Nephron (organoid): ENCODE measurements around the gene CSNK1A1.

Experiments
- H3K27ac Mint-ChIP-seq, 3 experiments: 2 replicates each; pipeline ENCODE4 v1.8.0; 2020; ENCODE audit warnings: mixed read lengths in 3 of 3, mild to moderate bottlenecking in 2 of 3, moderate library complexity in 1 of 3
- H3K27me3 Mint-ChIP-seq: 2 replicates; pipeline ENCODE4 v1.8.0; 2021; ENCODE audit warnings: low read depth, mild to moderate bottlenecking, moderate library complexity, mixed read lengths
- H3K36me3 Mint-ChIP-seq: 2 replicates; pipeline ENCODE4 v1.8.0; 2020; ENCODE audit warnings: low read depth, mixed read lengths
- H3K4me1 Mint-ChIP-seq: 2 replicates; pipeline ENCODE4 v1.8.0; 2020; ENCODE audit warnings: mixed read lengths
- H3K4me3 Mint-ChIP-seq, 3 experiments: 2 replicates each; pipeline ENCODE4 v1.8.0; 2020; ENCODE audit warnings: mild to moderate bottlenecking in 3 of 3, mixed read lengths in 3 of 3, moderate library complexity in 2 of 3
- H3K9me3 Mint-ChIP-seq: 2 replicates; pipeline ENCODE4 v1.8.0; 2020; ENCODE audit warnings: mixed read lengths
- CTCF ChIP-seq, 3 experiments: fragments of 200-600 bp; sonication (generic); IDR thresholded peaks; one replicate each; pipeline ENCODE4 v1.5.0; 2021; ENCODE audit warnings: antibody characterized with exemption in 3 of 3; ENCODE audit not compliant: unreplicated experiment in 3 of 3

Gene CSNK1A1

DNA sequence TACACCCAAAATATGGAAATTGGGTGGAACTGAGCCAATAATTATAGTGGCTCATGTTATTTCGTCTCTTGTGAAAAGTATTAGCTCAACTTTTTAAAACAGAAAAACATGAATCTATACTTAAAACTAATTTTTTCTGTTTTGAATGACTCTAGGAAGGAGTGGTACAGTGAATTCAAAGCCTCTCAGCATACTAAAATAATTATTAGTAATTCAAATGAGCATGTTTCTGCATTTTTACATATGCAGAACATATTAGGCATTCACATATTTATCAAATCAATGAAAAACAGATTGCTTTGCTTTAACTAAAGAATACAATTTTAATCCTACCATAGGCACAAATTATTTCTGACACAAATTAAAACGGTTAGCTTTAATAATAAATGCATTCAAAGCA lies 54.3 kb downstream of the CSNK1A1 start:
- Mint-ChIP-seq H3K9me3 (no peaks in the 10 kb centered on the region), H3K4me3 (no peak overlapping the region), H3K4me1 (peaks cover 11% of the 10 kb centered on the region), H3K36me3 (peaks cover 63% of the 10 kb centered on the region), H3K27ac (peak overlapping the region in 1 of 3 experiments; percentile 66), H3K27me3 (no peaks in the 10 kb centered on the region)
- no peak for TF ChIP-seq CTCF (IDR thresholded peaks at IDR 0.05; ENCODE audit: unreplicated experiment in 3 of 3)

DNA sequence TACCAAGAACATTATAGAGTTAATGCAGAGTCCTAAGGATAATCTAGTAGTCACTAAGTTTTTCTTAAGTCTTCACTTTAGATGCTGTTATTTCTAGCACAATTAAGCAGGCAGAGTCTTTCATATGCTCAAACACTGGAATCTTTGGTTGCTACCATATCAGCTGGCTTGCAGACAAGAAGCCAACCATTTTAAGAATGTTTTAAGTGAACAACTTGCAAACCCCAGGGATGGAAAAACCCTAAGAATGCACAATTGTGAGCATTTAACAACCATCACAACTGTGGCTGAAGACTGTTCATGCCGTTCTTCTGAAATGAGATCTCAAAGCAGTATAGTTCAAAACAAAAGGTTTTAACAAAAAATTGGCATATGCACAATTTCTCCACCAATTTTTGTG lies 55.1 kb downstream of the CSNK1A1 start:
- H3K4me1 Mint-ChIP-seq, result peaks cover 16% of the 10 kb centered on the region
- H3K27ac Mint-ChIP-seq, result peak overlapping the region in 1 of 3 experiments; percentile 46

DNA sequence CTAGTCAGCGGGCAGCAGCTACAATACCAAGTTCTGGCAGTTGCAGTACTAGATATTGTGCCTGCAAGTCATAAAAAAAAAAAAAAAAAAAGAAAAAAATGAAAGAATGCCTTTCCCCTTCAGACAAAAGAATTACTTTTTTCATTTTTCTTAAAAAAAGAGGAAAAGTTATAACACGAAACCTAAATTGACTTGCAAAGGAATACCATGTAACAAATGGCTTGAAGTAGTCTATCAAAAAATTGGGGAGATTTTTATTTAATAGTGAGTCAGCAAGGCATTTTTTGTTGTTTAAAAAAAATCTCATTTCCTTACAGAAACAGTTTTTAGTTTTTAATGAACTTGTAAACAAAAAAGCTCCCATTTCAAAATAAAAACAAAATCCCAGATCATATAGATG lies 55.6 kb downstream of the CSNK1A1 start:
- Mint-ChIP-seq H3K4me3 (no peak overlapping the region), H3K27ac (peak overlapping the region in 1 of 3 experiments; percentile 46), H3K4me1 (peaks cover 16% of the 10 kb centered on the region)

More for the DNA sequence above, 55.1 kb downstream of the CSNK1A1 start:
- Mint-ChIP-seq H3K36me3 (peaks cover 56% of the 10 kb centered on the region), H3K4me3 (no peak overlapping the region), H3K27me3 (no peaks in the 10 kb centered on the region), H3K9me3 (no peaks in the 10 kb centered on the region)
- no peak for TF ChIP-seq CTCF (IDR thresholded peaks at IDR 0.05; ENCODE audit: unreplicated experiment in 3 of 3)

GRCh38 chr5:149493316-149493715 lies 57.9 kb downstream of the CSNK1A1 start:
- Mint-ChIP-seq H3K9me3 (no peaks in the 10 kb centered on the region), H3K36me3 (peaks cover 39% of the 10 kb centered on the region), H3K4me3 (no peak overlapping the region), H3K27me3 (no peaks in the 10 kb centered on the region), H3K27ac (no peak overlapping the region), H3K4me1 (peaks cover 34% of the 10 kb centered on the region)
- TF ChIP-seq CTCF (IDR thresholded peaks at IDR 0.05; ENCODE audit: unreplicated experiment in 3 of 3), result no peak

More for the DNA sequence above, 55.6 kb downstream of the CSNK1A1 start:
- TF ChIP-seq CTCF (IDR thresholded peaks at IDR 0.05; ENCODE audit: unreplicated experiment in 3 of 3), result no peak
- peaks cover 51% of the 10 kb centered on the region for H3K36me3 Mint-ChIP-seq
- no peaks in the 10 kb centered on the region for H3K9me3 Mint-ChIP-seq
- H3K27me3 Mint-ChIP-seq, result no peaks in the 10 kb centered on the region

DNA sequence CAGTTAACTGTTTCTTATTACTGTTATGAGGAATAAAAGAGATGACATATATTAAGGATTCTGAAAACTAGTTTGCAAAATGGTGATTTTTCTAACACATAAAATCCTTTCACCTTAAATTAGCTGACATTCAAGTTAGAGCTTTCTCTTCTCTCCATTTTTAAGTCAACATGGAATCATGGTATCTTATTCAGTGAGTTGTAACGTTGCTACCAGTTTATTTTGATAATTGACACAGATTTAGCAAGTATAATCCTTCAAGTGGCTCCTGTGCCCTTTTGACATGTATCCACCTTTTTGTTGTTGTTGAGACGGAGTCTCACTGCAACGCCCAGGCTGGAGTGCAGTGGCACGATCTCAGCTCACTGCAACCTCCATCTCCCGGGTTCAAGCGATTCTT lies 58.5 kb downstream of the CSNK1A1 start:
- no peak for TF ChIP-seq CTCF (IDR thresholded peaks at IDR 0.05; ENCODE audit: unreplicated experiment in 3 of 3)
- Mint-ChIP-seq H3K4me1 (peaks cover 35% of the 10 kb centered on the region), H3K9me3 (no peaks in the 10 kb centered on the region), H3K36me3 (peaks cover 39% of the 10 kb centered on the region), H3K27ac (no peak overlapping the region), H3K4me3 (no peak overlapping the region), H3K27me3 (no peaks in the 10 kb centered on the region)

GRCh38 chr5:149490599-149491485 lies 60.4 kb downstream of the CSNK1A1 start:
- H3K27me3 Mint-ChIP-seq, result no peaks in the 10 kb centered on the region
- TF ChIP-seq CTCF (IDR thresholded peaks at IDR 0.05; ENCODE audit: unreplicated experiment in 3 of 3), result no peak
- no peak overlapping the region for H3K27ac Mint-ChIP-seq
- H3K9me3 Mint-ChIP-seq, result no peaks in the 10 kb centered on the region
- H3K4me3 Mint-ChIP-seq, result no peak overlapping the region
- peaks cover 41% of the 10 kb centered on the region for H3K4me1 Mint-ChIP-seq
- H3K36me3 Mint-ChIP-seq, result peaks cover 23% of the 10 kb centered on the region
